GM21423 (cell line): ENCODE measurements around the gene MCUB.
A peak's percentile ranks its signal among the peaks of the same experiment; 100 is the strongest.
"Not testable (repeated sequence)": the region's sequence is repeated elsewhere in the genome, so short reads cannot be mapped to it uniquely, and the experiment has no call there.

Experiments
- ATAC-seq: cut with Tn5 transposase; IDR thresholded peaks from one replicate; pipeline ENCODE4 v1.9.1; 2021; ENCODE audit warnings: mild to moderate bottlenecking, moderate library complexity; ENCODE audit not compliant: unreplicated experiment

The MCUB gene

DNA sequence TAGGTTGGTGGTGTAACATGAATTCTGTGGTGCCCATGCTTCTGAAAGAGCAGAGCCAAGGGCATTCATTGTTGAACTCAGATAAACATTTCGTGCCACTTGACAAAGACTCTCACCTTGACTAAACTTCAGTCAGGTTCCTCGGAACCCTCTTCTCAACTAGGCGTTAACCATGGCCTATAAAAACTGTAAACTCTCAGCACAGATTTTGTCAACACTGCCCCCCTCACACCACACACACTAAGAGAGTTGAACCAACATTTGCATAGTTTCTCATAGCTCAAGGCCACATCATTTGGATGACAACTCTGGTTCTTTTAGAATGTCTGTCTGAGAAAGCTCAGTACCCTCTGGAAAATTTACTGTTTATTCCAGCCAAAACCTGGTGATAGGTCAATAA, 115.1 kb downstream of the MCUB start:
- ATAC-seq, result peak; percentile 52

DNA sequence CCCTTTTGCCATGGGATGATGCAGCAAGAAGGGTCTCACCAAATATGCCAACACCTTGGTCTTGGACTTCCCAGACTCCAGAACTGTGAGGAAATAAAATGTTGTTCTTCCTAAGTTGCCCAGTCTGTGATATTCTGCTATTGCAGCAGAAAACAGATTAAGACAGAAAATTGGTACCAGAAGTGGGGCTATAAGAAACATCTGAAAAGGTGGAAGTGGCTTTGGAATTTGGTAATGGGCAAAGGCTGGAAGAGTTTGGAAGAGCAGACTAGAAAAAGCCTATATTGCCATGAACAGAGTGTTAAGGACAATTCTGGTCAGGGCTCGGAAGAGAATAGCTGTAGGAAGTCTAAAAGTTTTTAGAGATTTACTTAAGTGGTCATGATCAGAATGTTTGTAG, 115.8 kb downstream of the MCUB start:
- no peak for ATAC-seq

DNA sequence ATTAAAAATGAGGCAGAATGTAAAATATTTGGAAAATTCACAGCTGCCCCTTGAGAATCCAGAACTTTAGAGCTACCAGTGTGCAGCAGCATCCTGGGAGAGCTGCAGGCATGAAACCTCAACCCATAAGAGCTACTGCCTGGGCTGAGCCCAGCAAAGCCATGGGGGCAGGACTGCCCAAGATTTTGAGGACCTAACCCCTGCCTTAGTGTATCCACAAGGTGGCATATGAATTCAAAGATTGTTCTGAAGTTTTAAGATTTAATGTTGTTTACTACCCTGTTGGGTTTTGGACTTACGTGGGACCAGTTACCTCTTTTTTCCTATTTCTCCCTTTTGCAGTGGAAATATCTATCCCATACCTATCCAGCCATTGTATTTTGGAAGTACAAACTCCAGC, 116.8 kb downstream of the MCUB start:
- ATAC-seq, result no peak

DNA sequence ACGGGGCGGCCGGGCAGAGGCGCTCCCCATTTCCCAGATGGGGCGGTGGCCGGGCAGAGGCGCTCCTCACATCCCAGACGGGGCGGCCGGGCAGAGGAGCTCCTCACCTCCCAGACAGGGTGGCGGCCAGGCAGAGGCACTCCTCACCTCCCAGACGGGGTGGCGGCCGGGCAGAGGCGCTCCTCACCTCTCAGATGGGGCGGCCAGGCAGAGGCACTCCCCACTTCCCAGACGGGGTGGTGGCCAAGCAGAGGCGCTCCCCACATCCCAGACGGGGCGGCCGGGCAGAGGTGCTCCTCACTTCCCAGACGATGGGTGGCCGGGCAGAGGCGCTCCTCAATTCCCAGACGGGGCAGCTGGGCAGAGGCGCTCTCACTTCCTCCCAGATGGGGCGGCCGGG, 118.4 kb downstream of the MCUB start:
- not testable (repeated sequence) for ATAC-seq

DNA sequence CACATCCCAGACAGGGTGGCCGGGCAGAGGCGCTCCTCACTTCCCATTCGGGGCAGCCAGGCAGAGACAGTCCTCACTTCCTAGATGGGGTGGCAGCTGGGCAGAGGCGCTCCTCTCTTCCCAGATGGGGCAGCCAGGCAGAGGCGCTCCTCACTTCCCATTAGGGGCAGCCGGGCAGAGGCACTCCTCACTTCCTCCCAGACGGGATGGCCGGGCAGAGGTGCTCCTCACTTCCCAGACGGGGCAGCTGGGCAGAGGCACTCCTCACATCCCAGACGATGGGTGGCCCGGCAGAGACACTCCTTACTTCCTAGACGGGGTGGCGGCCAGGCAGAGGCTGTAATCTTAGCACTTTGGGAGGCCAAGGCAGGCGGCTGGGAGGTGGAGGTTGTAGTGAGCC, 118.9 kb downstream of the MCUB start:
- not testable (repeated sequence) for ATAC-seq

DNA sequence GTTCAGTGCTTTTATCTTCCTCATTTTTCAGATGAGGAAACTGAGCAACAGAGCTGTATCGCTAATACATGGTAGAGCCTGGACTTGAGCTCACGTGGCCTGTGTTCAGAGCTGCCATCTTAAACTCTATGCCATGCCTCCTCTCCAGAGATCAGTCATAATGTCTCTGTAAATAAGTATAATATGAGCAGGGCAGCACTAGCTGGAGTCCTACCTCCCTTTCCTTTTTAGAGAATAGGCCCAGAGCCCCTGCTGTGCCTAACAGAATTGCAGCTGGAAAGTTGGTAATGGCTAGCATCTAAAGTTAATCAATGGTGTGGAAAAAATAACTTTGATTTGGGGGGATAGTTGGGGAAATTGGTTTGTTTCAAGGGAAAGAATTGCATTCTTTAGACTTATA, 122.8 kb downstream of the MCUB start:
- no peak for ATAC-seq

DNA sequence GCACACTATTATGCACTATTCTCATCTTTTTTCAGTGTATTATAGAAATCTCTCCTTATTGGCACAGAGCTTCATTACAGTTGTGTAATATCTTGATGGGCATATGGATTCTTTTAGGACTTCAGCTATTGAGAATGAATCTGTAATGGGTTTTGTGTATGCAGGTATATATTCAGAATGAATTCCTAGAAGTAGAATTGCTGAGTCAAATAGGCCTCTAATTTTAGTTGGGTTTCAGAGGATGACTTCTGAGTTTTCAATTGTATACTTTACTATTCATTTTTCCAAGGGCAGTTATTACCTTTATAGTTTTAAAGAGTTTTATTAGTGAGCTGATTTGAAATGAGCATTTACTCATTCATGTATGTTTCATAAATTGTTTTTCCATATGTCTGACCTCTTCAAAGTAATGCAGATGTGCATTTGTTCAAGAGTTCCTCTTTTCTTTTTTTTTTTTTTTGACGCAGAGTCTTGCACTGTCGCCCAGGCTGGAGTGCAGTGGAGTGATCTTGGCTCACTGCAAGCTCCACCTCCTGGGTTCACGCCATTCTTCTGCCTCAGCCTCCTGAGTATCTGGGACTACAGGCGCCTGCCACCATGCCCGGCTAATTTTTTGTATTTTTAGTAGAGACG, 123.7 kb downstream of the MCUB start:
- no peak for ATAC-seq

DNA sequence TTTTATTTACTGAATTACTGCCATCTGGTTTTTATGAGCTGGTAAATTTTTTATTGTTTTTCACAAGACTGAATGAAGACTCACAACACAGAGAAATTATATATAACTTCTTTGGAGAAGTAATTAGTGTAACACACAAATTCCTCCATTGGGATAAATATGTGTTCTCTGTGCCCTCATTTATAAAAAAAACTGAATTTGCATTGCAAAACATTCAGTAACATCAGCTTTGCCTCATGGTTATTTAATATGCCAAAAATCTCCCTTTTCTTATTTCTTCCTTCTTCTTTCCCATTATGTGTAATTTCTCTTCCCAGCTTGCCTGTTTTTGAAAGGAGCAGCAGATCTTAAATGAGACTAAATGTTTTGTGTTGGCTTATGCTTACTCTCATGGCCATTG, 124.7 kb downstream of the MCUB start:
- no peak for ATAC-seq

DNA sequence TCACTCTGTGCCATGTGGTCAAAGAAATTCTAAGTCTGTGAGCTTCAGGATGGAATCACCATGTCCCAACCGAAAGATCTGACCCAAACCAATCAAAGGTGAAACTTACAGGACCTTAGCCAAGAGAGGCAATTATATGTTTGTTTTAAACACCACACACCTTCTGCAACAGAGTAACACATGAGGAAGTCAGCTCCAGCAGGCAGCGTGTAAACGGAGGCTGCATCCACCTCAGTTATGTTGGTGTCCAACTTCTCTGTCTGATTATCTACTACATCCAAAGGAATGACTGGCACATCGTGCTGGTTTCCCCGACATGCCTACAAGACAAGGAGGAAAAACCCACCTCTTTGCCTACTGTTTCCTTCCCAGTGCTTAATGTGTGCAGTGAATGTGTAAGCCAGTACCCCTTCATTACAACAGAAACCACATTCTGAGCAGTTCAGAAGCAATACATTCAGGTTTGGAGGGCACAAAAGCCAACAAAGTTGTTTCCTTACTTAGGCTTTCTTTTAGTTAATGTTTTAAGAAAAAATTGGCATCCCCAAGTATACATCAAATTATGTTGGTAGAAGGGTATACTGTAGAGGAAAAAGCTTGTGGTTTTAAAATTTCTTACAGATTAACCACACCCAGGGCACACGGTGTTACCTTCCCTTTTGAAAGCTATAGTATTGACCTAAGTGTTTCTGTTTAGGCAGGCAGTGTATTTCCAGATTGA, 130.8 kb downstream of the MCUB start:
- peak; percentile 98 for ATAC-seq

DNA sequence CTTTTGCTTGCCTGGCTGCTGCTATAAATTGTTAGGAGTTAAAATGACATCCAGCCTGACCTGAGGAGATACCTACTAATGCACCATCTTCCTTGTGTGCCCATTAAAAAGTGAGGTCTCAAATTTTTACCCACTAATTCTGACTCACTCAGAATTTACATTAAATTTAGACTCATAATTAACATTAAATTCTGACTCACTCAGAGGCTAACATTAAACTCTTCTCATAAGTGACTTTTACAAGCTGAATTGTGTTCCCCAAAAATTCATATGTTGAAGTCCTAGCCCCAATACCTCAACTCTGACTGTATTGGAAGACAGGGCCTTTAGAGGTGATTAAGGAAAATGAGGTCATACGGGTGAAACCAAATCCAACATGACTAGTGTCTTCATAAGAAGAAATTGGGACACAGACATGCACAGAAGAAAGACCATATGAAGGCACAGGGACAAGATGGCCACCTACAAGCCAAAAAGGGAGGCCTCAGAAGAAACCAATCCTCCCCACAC, 131.4 kb downstream of the MCUB start:
- ATAC-seq, result no peak

DNA sequence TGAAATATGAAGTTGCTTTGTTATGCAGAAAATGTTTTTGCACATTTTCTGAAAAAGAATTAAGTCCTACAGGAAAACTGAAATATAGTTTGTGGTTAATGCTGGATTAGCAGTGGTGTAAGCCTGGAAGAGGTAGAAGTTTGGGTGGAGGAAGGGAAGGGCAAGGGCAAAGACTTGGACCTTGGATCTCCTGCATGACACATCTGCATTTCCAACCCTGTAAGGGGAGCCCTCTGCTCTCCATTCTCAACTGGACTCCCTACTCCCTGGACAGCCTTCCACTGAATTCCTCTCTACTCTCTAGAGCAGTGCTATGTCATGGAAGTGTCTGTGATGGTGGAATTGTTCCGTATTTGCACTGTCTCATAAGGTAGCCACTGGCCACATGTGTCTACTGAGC, 138.6 kb downstream of the MCUB start:
- ATAC-seq, result no peak

DNA sequence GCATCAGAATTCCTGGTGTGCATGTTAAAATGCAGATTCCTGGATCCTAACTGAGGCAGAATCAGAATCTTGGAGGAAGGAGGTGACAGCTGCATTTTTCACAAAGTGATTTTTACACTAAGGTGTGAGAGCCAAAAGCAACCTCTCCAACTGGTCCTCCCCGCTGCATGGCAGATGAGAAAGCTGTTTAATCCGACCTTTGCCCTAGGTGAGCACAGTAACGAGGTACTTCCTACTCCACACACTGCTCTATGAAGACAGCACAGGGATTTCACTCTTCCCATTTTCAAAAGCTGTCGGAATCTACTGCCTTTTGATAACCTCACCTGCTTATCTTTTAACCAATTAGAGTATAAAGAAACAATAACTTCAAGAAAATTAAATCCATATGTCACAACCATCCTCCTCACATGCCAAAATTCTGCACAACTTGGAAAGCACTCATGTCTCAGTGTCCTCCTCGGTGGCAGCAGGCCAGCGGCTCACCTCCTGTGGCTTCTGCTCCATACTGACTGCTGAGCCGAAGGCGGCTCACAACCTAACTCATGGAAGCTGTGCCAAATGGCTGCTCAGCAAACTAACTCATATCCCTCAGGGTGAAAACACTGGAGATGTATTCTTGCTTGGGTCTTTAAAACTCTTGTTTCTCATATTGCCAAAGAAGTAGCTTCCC, 139.6 kb downstream of the MCUB start:
- ATAC-seq, result no peak

DNA sequence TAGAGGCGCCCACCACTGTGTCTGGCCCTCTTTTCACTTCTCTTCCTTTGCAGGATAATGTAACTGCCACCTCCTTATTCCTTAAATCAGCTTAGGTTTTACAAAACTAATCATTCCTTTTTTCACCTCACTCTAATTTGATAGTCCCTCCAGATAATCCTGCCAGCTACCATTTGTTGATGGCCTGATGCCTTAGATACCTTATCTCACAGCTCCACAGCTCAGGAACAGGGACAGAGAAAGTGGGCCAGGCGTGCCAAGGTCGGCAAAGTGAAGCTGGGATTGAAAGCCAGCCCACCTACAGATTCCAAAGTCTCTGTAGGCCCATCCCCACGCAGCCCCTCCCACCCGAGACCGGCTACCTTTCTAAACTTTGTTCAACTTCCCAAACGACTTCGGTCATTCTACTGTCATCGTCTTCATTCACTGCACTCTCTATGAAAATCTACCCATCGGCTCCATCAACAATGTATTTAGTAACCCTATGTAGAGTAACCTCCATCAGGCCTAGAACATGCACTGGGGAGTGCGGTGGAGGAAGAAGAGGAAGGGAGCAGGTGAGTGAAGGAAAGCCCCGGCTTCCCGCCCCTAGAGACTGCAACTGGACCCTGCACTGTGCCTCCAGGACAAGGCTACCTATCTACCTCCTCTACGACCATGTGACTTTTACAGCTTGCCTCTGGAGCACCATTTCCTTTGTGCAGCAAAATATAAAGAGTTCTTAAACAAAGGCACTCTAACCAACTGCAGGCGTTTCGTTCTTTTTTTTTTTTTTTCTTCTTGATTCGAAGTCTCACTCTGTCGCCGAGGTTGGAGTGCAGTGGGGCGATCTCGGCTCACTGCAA, 141.7 kb downstream of the MCUB start:
- no peak for ATAC-seq

DNA sequence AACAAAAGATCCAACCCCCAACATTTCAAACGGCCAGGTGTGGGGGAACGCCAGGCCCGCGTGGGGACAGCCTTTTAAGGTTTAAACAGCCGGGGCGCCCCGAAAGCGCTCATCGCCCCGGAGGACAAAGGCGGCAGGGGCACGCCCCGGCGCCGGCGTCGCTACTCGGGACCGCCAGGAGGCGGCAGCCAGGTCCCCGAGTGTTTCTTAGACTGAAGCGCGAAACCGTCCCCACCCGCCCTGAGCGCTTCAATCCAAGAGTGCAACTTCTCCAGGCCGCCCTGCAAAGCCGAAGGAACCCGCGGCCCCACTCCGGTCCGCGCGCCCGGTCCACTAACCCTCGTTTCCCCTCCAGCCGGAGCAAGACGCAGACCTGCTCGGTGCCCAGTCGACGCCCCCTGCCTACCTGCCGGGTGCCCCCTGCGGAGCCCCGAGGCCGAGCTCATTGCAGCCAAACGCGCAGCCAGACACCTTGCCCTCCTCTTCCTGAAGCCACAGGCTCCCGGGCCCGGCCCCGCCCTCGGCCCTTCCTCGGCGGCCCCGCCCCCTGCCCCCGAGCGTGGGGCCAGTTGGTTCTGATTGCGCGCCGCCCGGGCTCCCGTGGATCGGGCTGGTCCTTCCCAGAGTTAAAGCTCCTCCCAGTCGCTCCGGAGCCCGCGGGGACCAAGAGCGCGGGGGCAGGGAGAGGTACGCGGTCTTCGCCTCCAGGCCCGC, 143.1 kb downstream of the MCUB start, which contains the start of gene CASP6:
TSS of gene CASP6 (minus strand) at position 496 of the 714 bp plus-strand sequence. CDS start at position 446, 50 bp downstream.
- ATAC-seq, result peak; percentile 80

DNA sequence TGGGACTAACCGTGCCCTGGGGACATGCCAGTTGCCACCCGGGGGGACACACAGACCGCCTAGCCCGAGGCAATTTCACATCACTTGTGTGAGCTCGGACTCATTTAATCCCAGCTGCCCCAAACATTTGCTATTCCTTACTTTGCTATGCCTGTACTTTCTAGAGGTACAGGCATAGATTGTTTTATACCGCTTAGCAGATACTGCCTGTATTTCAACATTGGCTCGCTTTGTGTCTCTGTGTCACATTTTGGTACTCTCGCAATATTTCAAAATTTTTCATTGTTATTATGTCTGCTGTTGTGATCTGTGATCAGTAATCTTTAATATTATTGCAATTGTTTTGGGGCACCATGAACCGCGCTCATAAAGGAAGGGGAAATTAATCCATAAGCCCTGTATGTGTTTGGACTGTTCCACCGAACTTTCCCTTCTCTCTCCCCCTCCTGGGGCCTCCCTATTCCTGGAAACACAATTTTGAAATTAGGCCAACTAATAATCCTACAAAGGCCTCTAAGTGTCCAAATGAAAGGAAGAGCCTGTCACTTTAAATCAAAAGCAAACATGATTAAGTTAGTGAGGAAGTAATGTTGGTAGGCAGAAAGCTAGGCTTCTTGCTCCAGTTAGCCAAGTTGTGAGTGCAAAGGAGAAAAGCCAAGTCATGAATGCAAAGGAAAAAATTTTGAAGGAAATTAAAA, 143.8 kb downstream of the MCUB start:
- ATAC-seq, result no peak

DNA sequence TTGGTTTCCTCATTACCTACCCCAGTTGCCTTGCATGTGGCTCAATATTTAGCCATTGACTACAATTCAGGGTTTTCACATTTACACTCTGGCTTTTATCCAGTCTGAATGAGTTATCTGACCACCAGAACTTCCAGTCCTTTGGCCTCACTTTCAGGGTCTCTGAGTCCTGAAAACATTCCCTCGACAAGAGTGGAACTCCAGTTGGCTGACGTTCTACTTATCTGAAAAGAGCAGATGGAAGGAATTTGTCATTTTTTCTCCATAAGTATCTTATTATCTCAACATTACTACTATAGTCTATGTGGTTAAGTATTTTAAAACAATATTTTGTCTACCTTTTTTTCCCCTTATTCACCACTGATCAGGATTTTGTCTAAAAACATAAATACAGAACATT, 148.4 kb downstream of the MCUB start:
- no peak for ATAC-seq

DNA sequence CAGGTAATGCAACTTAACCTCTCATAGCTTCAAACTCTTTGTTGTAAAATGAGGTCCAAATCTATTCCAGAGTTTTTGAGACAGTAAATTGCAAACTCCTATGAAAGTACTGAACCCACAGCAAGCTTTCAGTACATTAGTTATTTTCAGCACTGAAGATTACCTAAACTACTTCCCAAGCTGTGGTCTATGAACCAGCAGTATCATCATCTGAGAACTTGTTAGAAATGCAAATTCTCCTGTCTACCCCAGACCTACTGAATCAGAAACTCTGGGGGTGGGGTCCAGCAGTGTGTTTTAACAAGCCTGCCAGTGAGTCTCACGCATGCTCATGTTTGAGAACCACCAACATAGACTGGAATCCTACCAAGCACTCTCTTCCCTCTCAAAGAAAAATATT, 148.9 kb downstream of the MCUB start:
- ATAC-seq, result peak; percentile 88

DNA sequence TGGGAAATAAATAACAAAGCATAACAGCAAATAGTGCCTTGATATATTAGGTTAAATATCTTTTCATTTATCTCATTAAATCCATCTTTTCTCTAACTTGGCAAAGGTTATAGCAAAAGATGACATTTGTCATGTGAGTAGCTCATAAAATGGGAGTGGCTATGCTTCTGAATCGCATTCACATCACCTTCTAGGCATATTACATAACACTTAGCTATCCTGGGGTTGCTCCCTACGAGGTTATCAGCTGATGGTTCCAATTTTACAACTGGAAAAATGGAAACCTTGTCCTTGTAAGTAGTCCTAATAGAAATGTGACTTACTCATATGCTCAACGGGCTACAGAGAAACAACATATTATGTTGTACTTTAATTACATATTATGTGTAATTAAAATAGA, 153.5 kb downstream of the MCUB start:
- ATAC-seq, result no peak

DNA sequence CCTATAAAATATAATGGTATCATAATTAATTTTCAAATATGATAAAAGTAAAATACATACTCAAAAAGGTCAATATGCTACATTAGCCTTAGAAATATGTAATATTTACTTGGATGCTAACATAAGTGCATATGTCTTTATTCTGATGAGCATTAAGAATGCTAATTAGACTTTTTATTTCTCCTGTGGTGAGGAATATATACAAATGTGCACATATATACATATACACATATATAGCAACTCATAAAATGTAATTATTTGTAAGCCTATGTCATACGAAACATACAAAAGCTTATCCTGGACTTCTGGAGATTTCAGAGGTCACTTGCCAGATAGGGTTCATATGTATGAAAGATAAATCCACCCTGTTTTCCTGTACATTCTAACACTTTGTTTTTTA, 158.7 kb downstream of the MCUB start:
- ATAC-seq, result no peak

DNA sequence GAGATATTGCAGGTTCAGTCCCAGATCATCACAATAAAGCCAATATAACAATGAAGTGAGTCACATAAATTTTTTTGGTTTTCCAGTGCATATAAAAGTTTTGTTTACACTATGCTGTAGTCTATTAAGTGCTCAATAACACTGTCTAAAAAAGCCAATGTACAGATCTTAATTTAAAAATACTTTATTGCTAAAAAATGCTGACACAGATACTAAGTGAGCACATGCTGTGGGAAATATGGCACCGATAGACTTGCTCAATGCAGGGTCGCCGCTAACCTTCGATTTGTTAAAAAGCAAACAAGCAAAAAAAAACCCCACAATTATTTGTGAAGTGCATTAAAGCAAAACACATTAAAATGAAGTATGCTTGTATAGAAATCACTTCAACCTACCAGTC, 159.6 kb downstream of the MCUB start:
- ATAC-seq, result no peak
